Left kidney (tissue), 2 donors: Measurements from ENCODE around the gene CAMK1G. TPM values are rescaled to one million over a fixed set of nuclear protein-coding genes. Genes with fewer than 3 reads are reported as not detected.

Source experiments
- DNase-seq: peaks from one replicate; pipeline ENCODE4 v3.0.0-alpha.2; 2013
- polyA plus RNA-seq: library from polyadenylated mRNA; unstranded; fragments of 120-200 nt; gene quantifications from one replicate; pipeline ENCODE4 v1.2.1, GENCODE V29; 2013; ENCODE audit not compliant: insufficient read length

Gene CAMK1G
- polyA plus RNA-seq, 1 donor, result 5.2 TPM

- DNase-seq, result no peak
Measured at GRCh38 chr1:209598227-209598626, 14.7 kb downstream of the CAMK1G start.

GRCh38 chr1:209600541-209600940, 17.0 kb downstream of the CAMK1G start:
- no peak for DNase-seq

- DNase-seq, result no peak
Measured at GRCh38 chr1:209601809-209602657, 18.5 kb downstream of the CAMK1G start.

- DNase-seq, result no peak
Measured at GRCh38 chr1:209603877-209604276, 20.4 kb downstream of the CAMK1G start.

GRCh38 chr1:209607102-209607794, 23.7 kb downstream of the CAMK1G start:
- DNase-seq, result no peak

GRCh38 chr1:209607795-209608178, 24.3 kb downstream of the CAMK1G start:
- DNase-seq, result no peak

GRCh38 chr1:209609041-209609790, 25.7 kb downstream of the CAMK1G start:
- no peak for DNase-seq

GRCh38 chr1:209609791-209610630, 26.5 kb downstream of the CAMK1G start:
- DNase-seq, result no peak

GRCh38 chr1:209610631-209610905, 27.1 kb downstream of the CAMK1G start:
- DNase-seq, result no peak

- DNase-seq, result no peak
Measured at GRCh38 chr1:209611771-209612570, 28.5 kb downstream of the CAMK1G start.

- DNase-seq, result no peak
Measured at GRCh38 chr1:209612646-209613399, 29.3 kb downstream of the CAMK1G start.

GRCh38 chr1:209613400-209614150, 30.1 kb downstream of the CAMK1G start:
- DNase-seq, result no peak

- DNase-seq, result no peak
Measured at GRCh38 chr1:209614151-209614420, 30.6 kb downstream of the CAMK1G start.

GRCh38 chr1:209614906-209615305, 31.4 kb downstream of the CAMK1G start:
- DNase-seq, result no peak

GRCh38 chr1:209616366-209617046, 33.0 kb downstream of the CAMK1G start:
- no peak for DNase-seq

- no peak for DNase-seq
Measured at GRCh38 chr1:209617047-209617673, 33.6 kb downstream of the CAMK1G start.

- no peak for DNase-seq
Measured at GRCh38 chr1:209617755-209618154, 34.2 kb downstream of the CAMK1G start.

GRCh38 chr1:209618291-209618690, 34.8 kb downstream of the CAMK1G start:
- DNase-seq, result no peak
